ENCODE measurements around the gene DGCR8.

DGCR8 gene

GRCh38 chr22:20148414-20148813 is 68.4 kb downstream of the DGCR8 start:
- H3K27me3 ChIP-seq (ENCODE audit: low read depth, low read length) = no peaks in the 10 kb centered on the region
- H3K79me2 ChIP-seq (ENCODE audit: low read length) = no peaks in the 10 kb centered on the region
- no peak overlapping the region for H3K9ac ChIP-seq (ENCODE audit: low read length)
- no peaks in the 10 kb centered on the region for H3K36me3 ChIP-seq (replicated peaks; ENCODE audit: low read depth, low read length)
- no peak overlapping the region for H3K4me3 ChIP-seq (ENCODE audit: low read length)
- no peaks in the 10 kb centered on the region for H3K4me1 ChIP-seq (ENCODE audit: low read length)
- 0 out of 2 replicates have a peak, but pooled peaks cover 4% of the 10 kb centered on the region for H4K20me1 ChIP-seq (ENCODE audit: insufficient read depth, low read length)
- H3K4me2 ChIP-seq (ENCODE audit: low read length) = no peak overlapping the region
- H3K27ac ChIP-seq (ENCODE audit: low read length) = no peak overlapping the region
- no peak overlapping the region for H2AFZ ChIP-seq (ENCODE audit: low read depth, low read length)
- TF ChIP-seq EZH2phosphoT487 (IDR thresholded peaks at IDR 0.05; ENCODE audit: low read depth) (no peak), CTCF (IDR thresholded peaks at IDR 0.05; ENCODE audit: low read depth, low read length) (no peak)
- no peaks in the 10 kb centered on the region for H3K9me3 ChIP-seq (ENCODE audit: insufficient read depth, low read length)

GRCh38 chr22:20149257-20150250 is 69.5 kb downstream of the DGCR8 start:
- Histone ChIP-seq H3K27ac (ENCODE audit: low read length) (no peak overlapping the region), H3K4me3 (ENCODE audit: low read length) (no peak overlapping the region), H4K20me1 (ENCODE audit: insufficient read depth, low read length) (0 out of 2 replicates have a peak, but pooled peaks cover 4% of the 10 kb centered on the region), H3K4me2 (ENCODE audit: low read length) (no peak overlapping the region), H3K27me3 (ENCODE audit: low read depth, low read length) (no peaks in the 10 kb centered on the region), H3K79me2 (ENCODE audit: low read length) (no peaks in the 10 kb centered on the region), H3K9me3 (ENCODE audit: insufficient read depth, low read length) (no peaks in the 10 kb centered on the region), H3K36me3 (replicated peaks; ENCODE audit: low read depth, low read length) (no peaks in the 10 kb centered on the region), H2AFZ (ENCODE audit: low read depth, low read length) (no peak overlapping the region), H3K9ac (ENCODE audit: low read length) (no peak overlapping the region), H3K4me1 (ENCODE audit: low read length) (no peaks in the 10 kb centered on the region)
- no peak for TF ChIP-seq CTCF (IDR thresholded peaks at IDR 0.05; ENCODE audit: low read depth, low read length)
- no peak for TF ChIP-seq EZH2phosphoT487 (IDR thresholded peaks at IDR 0.05; ENCODE audit: low read depth)

GRCh38 chr22:20150381-20151275 is 70.6 kb downstream of the DGCR8 start, which contains the start of gene CCDC188:
TSS of gene CCDC188 (minus strand) at chr22:20151055. CDS start at chr22:20150986, 69 bp downstream.
- TF ChIP-seq EZH2phosphoT487 (IDR thresholded peaks at IDR 0.05; ENCODE audit: low read depth) (no peak), CTCF (IDR thresholded peaks at IDR 0.05; ENCODE audit: low read depth, low read length) (no peak)
- no peak within 1 kb of the TSS for H2AFZ ChIP-seq (ENCODE audit: low read depth, low read length)
- H3K79me2 ChIP-seq (ENCODE audit: low read length) = no peaks in the 10 kb centered on the region
- no peaks in the 10 kb centered on the region for H3K36me3 ChIP-seq (replicated peaks; ENCODE audit: low read depth, low read length)
- H3K4me1 ChIP-seq (ENCODE audit: low read length) = no peaks in the 10 kb centered on the region
- H3K4me3 ChIP-seq (ENCODE audit: low read length) = no peak within 1 kb of the TSS
- H3K27me3 ChIP-seq (ENCODE audit: low read depth, low read length) = 0 out of 2 replicates have a peak, but pooled peaks cover 3% of the 10 kb centered on the region
- H3K9ac ChIP-seq (ENCODE audit: low read length) = no peak within 1 kb of the TSS
- 0 out of 2 replicates have a peak, but pooled peaks cover 3% of the 10 kb centered on the region for H4K20me1 ChIP-seq (ENCODE audit: insufficient read depth, low read length)
- H3K4me2 ChIP-seq (ENCODE audit: low read length) = no peak within 1 kb of the TSS
- H3K27ac ChIP-seq (ENCODE audit: low read length) = no peak within 1 kb of the TSS
- H3K9me3 ChIP-seq (ENCODE audit: insufficient read depth, low read length) = no peaks in the 10 kb centered on the region

All from OCI-LY3 (cell line).